DMS114 treated with DMSO at 0.1 percent for 48 hours (cell line): ENCODE results near the gene BMPER.

Source experiments
- DNase-seq: peaks from one replicate; lab custom pipeline; 2025; ENCODE audit not compliant: unreplicated experiment; lab: John Stamatoyannopoulos, UW

The BMPER gene

GRCh38 chr7:33964417-33965182 lies 59.3 kb downstream of the BMPER start:
- no peak for DNase-seq

GRCh38 chr7:33965183-33965744 lies 59.9 kb downstream of the BMPER start:
- DNase-seq: no peak

DNA sequence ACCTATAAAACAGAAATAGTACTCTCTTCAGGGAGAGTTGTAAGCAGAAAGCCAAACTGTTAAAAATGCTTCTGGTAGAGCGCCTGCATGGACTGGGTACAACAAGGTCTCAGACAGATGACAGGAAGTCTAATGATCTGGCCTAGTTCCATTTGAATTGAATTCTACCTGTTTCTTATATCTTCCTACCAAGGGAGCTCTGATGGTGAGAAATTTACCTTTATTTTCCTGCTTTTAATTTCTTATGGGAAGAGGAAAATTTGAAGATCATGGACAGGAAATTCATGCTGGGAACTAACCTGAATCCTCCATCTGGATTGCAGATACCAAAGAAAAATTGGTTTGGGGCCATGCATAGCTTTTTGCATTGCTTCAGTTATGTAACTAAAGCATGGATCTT lies 63.3 kb downstream of the BMPER start:
- no peak for DNase-seq

DNA sequence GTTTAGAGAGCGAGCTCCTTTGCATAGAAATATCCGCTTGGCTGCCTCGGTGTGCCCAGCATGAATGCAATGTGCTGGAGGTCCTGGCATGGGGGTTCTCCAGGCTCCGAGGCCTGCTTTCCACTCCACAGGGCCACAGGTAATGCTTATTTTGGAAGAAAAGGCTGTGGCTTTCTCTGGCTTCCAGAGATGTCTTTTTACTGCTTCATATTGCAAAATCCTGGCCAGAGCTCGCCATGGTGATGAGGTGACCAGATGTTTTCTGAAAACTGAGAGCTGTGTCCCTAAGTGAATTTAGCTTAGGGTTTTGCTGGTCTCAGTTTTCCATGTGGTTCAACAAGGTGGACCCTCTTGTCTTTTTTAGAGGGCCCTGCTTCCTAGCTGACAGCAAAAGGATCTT lies 65.2 kb downstream of the BMPER start:
- no peak for DNase-seq

DNA sequence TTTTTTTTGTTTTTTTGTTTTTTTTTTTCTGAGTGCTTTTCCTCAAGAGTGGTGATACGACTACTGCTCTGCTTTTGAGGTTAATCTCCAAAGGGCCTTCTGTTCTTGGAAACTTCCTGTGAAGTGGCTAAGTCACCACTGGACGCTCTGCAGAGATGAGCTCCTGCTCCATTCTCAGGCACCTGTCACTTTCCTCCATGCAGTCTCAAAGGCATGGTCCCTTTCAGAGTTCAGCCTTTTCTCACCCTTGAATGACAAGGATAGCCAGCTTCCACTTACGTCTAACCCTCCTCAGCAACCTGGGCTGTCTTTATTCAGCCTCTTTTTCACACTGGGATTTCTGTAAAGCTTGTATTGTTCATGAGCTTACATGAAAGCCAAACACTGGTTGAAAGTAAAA lies 65.8 kb downstream of the BMPER start:
- DNase-seq: no peak

GRCh38 chr7:33973231-33974015 lies 68.1 kb downstream of the BMPER start:
- DNase-seq: no peak

GRCh38 chr7:33979300-33979806 lies 74.0 kb downstream of the BMPER start:
- no peak for DNase-seq

DNA sequence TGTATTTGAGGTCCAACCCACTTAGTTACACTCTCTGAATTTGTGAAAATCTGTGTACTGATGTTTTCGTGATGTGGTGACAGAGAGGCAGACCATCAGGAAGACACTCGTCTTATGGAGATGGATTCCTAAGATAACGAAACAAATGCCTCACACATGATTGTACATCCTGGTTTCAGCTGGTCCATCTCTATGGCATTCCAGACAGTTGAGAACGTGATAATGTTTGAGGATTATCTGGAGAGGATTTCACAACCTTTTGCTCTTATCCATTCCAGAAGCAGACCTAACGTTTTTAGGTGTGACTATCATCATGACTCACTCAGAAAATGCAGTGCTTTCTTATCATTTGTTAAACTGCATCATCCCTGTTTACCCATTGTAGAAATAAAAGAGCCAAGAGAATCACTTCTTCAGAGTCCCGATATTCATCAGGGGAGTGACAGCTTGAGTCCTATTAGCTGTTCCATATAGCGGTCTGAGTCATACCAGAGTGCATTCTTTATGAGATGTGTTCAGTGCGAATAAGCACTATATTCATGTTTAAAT lies 74.5 kb downstream of the BMPER start:
- DNase-seq: no peak

GRCh38 chr7:33981226-33981625 lies 75.9 kb downstream of the BMPER start:
- no peak for DNase-seq

- no peak for DNase-seq
These were observed 76.5 kb downstream of the BMPER start for GRCh38 chr7:33981671-33982424.

DNA sequence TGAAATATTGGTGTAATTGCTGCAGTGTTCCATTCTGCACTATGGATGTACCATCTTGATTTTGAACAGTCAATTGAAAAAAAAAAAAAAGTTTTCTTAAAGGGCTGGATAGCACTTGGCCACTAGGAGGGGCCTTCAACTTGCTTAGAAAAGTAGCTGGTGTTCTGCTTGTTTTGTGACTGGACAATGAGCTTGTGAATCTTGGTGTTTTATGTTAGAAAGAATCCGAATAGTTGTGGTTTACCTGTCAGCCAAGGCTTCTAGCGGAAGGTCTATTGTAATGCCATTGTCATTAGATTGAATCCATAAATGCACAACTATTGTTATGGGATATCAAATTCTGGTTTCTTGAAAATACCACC lies 77.1 kb downstream of the BMPER start:
- DNase-seq: no peak

DNA sequence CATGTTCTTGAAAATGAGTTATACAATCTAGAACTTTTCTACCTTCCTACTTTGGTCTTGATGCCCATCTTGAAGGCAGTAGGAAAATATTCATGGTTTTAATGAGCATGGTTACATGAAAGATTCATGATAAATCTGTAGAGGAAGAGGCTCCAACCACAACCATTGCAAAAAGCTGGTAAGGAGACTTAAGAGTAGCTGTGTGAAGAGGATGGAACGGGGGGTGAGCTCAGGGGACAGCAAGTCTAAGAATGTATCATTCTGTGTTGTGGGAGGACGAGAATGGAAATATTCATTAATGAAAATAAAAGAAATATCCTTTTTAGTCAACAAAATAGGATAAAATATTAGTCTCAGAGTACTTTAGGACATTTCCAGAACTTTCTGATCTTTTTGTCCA lies 81.1 kb downstream of the BMPER start:
- DNase-seq: no peak

DNA sequence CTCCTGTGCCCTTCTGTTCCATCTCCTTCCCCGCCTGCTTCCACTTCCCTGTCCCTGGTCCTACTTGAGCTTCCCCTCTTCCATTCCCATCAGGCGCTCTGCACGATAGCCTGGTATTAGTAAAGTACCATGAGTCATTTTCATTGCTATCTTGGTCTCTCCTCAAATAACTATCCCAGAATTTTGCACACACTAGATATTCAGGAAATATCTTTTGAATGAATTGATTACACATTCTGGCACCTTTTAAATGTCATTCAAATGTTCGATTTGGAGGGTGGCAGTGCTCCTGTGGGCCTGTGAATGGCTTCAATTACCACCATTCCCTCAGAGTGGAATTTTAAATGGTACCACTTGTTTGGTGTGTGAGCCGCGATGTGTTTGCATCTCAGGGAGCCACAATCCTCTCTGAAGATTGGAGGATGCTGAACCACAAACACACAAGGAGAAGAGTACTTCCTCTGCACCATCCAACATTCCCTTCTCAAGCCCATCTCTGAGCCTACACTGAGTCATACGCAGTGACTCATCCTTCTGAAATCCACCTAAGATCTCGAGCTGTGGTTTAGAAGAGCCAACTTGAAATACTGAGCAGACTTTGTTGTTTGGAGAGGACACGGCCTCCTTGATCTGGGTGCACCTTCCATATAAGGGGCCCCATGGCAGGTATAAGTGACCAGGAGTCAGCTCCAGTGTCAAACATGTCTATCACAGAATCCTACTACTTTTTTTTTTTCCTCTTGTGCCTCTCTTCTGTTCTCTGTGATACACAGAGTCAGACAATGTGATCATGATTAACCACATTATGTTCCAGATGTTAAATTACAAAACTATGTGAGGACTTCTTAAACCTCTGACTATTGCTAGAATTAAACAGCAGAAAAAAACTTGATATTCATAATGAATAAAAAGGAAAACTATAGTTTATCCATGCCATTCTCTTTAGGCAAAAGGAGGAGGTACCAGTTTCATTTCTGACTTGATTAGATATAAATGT lies 81.9 kb downstream of the BMPER start:
- DNase-seq: no peak

DNA sequence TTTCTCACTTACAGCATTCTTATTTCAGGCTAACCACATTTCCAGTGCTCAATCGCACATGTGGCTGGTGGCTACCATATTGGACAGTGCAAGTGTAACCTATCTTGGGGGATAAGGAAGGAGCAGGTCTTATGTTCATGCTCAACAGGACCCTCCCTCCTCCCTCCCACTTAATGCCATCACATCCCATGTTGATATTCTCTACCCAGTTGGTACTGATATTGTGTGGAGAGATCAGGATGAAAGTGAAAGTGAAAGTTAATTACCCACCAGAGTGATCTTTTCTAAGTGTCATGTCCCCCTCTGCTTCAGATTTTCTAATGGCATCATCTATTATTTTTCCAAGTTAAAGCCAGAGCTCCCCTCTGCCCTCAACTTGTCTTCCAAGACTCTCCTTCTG lies 91.6 kb downstream of the BMPER start:
- DNase-seq: no peak

- DNase-seq: no peak
These were observed 93.1 kb downstream of the BMPER start for GRCh38 chr7:33998476-33998875.

DNA sequence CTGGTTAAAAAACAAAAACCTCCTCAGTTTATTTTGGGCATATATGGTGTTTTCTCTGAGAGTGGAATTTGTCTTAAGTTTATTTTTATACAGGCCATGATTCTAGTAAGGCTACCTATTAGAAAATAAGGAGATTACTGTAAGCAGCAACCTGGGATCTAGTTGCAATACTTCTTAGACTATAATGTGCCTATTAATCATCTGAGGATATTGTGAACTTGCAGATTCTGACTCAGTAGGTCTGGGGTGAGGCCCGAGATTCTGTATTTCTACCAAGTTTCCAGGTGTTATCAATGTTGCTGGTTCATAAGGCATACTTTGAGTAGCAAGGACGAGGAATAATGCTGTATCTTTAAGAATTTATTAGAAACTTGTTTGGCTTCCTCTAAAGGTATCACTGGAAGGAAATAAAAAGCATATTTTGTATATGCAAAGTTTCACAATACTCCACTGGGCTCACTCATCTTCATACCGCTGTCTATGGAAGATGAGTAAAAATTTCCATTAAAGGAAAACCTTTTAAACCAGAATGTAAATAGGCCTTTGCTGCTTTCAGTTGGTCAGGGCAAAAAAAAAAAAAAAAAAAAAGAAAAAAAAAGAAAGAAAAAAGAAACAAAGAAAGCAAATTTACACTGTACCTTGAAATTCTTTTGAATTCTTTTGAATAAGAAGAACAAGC lies 105.8 kb downstream of the BMPER start:
- DNase-seq: no peak

DNA sequence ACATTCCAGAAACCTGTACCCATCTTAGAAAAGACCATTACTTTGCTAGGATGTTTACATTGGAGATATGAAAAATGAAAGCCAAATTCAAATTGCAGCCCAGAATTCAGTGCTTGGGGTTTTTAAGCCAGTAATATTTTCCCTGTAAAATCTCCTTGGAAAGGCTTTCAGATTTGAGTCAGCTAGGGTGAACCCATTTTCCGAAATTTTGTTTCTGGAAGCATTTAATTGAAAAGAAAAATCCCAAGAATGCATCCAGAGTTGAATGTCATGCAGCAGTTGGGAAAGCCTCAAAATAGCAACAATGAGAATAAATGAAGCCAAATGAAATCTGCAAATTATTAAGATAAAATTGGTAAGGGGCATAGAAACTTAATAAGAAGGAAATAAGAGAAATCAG lies 106.4 kb downstream of the BMPER start:
- DNase-seq: no peak

DNA sequence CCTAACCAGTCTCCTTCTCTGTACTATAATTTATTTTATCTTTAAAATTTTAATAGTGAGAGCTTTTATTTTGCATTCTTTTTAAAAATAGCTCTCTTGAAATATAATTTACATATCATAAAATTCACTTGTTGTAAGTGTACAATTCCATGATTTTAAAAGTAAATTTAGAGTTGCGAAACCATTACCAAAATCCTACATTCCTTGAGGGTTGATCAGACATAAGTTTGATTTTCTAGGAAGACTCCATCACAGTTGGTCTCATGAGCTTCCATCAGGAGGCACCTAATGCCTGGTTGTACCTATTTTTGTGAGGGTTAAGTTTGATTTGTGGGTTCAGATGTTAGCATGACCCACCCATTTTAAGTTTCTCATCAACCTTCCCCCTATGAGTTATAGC lies 108.1 kb downstream of the BMPER start:
- no peak for DNase-seq

GRCh38 chr7:34015651-34016050 lies 110.3 kb downstream of the BMPER start:
- no peak for DNase-seq
